Ecto neural progenitor cell (in vitro differentiated cells): ENCODE data around the gene TRANK1.
"Not testable (repeated sequence)": the region's sequence is repeated elsewhere in the genome, so short reads cannot be mapped to it uniquely, and the experiment has no call there.

ENCODE experiments used
- DNase-seq: peaks from one replicate; pipeline ENCODE4 v3.0.0-alpha.2; 2018; ENCODE audit warnings: low spot score

Gene TRANK1

DNA sequence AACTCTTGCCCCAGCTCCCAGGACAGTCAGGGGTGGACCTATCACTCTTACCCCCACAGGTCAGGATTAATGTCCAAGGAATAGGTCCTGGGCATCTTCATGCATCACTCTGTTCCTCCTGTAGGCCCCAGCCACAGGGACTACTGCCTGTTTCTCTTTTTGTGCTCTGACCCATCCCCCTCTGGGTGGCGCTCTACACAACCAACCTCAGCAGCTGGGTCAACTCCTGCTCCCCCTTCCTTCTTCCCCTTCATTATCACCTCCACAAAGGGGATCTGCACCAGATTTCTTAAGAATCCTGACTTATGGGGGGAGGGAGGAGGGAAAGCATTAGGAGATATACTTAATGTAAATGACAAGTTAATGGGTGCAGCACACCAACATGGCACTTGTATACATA lies 12.2 kb upstream of the TRANK1 start:
- peak; percentile 44 for DNase-seq

DNA sequence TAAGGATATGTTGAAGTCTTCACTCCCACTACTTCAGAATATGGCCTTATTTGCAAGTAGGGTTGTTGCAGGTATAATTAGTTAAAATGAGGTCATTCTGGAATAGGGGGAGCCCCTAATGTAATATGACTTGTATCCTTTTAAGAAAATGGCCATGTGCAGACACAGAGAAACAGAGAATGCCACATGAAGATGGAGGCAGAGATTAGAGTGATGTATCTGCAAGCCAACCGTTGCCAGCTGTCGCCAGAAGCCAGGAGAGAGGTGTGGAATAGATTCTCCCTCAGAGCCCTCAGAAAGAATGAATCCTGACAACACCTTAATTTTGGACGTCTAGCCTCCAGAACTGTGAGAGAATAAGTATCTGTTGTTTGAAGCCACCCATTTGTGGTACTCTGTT lies 11.3 kb upstream of the TRANK1 start:
- DNase-seq = peak; percentile 19

DNA sequence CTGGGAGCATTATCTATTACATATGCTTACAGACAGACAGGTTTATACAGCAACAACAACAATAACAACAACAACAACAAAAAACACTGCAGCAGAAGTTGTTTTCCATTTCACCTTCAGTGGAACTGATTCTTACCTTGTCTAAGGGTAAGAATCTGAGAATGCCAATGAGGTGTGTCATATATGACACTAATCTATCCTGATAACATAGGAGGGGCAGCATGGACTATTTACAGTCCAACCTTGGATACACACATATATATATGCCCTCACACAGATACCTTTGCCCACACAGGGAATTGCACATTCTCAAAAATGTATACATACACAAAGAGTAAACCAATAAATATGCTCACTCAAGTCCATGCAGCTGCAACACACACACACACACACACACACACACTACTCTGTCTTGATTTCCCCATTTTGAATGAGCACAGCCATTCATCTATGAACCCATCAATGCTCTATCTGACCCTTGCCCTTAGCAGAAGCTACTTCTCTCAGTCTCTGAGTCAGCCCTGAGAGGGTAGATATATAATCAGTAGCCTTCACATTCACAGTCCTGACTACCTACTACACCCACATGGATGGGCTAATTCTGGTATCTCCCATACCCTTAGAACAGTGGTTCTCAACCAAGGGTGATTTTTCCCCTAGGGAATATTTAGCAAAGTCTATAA lies 9.7 kb upstream of the TRANK1 start:
- no peak for DNase-seq

DNA sequence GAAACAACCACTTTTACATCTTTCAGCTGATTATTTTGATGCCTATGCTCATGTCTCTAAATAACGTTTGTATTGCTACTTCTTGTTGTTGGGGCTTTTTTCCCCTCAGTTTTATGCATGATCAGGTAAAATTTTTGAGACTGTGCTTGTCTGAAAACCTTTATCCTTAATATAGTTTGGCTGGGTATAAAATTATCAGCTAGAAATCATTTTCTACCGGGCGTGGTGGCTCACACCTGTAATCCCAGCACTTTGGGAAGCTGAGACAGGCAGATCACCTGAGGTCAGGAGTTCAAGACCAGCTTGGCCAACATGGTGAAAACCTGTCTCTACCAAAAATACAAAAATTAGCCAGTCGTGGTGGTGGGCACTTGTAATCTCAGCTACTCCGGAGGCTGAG lies 3.0 kb upstream of the TRANK1 start:
- DNase-seq = not testable (repeated sequence)

DNA sequence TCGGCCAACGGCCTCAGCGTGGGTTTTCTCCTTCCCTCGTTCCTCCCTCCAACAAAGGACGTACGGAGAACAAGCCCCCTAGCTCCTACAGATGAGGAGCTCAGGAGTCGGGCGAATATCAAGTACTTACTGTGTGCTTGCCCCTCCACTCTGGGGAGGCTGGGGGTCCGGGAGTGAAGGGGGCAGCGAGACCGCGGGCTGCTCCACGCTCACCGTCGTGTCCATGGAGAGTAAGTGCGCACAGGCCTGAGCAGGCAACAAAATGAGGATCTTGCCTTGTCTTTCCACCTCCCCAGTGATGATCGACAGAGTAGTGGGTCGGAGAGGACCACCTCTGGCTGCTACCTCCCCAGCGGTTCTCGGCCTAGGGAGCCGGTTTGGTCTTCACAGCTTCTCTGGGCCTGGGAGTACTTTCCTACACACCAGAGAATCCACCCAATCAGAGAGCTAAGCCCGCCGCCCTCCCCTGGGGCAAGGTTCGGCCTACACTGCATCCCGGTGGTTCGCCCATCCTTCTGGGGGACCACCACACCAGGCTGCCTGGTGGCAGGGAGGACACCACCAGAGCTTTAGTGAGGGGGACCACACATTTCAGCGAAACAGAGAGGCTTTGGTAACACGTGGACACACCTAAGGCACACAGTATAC lies 603 bp upstream of the TRANK1 start:
- DNase-seq = no peak

DNA sequence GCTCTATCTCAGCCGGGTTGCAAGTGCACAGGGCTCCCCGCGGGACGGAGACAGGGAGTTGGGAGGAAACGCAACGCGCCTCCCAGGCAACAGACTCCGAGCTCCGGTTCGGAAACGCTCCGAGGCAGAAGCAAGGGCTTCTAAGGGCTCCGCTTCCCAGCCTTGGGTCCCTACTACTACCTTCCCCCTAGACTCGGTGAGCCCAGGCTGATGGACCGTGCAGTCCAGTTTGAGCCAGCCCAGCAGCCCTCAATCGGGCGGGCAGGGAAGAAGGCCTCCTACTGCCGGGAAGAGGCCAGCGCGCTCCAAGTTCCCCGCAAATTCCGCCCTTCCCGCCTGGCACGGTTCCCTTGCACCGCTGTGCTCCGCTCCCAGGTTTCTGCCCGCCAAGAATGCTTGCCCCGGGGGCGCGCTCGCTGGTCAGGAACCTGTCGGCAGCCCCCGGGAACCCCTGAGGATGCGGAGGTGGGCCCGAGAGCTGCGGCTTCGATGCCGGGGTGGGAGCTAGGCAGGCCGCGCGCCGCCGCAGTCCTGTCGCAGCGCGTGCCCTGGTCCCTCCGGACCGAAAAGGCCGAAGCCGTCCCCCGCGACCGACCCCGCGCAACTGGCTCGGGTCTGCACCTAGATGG lies 728 bp downstream of the TRANK1 start:
- peak; percentile 77 for DNase-seq

DNA sequence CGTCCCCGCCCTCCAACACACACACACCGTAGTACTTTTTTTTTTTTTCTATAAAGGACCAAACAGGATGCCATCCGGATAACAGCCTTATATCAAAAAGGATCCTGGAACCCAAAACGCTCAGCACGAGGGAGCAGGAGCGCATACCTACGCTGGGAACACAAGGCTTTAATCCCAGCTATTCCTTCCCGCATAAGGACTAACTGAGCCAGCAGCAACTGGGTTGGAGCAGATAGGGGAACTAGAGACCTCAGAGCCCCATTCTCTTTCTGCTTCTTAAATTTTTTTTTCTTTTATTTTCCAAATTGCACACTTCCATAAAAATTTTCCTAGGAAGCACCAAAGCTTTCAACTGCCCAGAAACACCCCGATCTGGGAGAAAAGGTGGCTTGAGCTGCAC lies 1.3 kb downstream of the TRANK1 start:
- peak; percentile 38 for DNase-seq

DNA sequence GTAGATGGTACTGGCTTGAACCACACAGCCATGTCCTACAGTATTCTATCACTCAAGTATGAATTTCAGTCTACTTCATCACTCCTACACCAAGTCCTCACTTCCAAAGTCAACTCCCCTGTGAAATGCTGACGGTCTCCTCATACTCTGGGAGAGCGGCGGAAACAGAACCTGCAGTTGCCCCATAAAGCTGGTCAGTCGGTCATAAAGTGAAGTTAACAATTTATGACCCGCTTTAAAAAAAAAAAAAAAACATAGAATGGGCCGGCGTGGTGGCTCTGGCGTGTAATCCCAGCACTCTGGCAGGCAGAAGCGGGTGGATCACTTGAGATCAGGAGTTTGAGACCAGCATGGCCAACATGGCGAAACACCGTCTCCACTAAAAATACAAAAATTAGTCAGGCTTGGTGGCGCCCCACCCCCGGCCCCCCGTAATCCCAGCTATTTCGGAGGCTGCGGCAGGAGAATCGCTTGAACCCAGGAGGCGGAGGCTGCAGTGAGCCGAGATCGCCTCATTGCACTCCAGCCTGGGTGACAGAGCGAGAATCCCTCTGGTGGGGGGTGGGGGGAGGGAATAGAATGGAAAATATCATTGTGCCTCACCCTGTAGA lies 2.1 kb downstream of the TRANK1 start:
- DNase-seq = peak; percentile 19

DNA sequence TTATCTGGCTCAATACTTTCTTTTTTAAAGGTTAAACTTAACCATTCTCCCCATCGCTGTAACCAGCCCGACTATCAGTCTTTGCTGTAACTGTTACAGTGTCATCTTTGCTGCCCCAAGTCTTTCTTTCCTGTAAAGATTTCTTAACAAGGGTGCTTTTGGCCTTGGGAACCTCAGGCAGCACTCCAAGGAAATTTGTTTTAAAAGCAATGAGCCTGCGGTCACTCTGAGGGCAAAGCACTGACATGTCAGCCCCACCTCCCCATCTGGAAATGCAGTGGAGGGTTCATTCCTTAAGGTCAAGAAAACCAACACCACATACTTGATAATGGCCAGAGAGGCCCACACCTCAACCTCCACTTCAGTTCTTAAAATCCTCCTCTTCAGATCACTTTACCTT lies 3.2 kb downstream of the TRANK1 start:
- peak; percentile 5 for DNase-seq

DNA sequence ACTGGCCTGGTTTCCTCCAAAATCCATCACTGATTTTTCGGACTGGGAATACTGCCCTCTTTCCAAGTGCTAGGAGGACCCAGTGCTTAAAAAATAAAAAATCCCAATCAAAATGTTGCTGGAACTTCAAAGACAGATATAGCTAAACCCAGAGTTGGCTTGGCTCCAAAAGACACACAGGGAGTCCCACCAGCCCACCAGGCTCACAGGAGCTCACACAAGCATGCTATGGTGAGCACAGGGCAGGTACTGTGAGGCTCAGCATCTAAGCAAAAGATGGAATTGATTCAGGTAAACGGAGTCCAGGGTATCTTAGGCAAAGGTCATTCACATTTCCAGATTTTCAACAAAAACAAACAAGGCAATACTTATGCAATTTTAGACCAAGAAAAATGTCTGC lies 3.7 kb downstream of the TRANK1 start:
- no peak for DNase-seq

DNA sequence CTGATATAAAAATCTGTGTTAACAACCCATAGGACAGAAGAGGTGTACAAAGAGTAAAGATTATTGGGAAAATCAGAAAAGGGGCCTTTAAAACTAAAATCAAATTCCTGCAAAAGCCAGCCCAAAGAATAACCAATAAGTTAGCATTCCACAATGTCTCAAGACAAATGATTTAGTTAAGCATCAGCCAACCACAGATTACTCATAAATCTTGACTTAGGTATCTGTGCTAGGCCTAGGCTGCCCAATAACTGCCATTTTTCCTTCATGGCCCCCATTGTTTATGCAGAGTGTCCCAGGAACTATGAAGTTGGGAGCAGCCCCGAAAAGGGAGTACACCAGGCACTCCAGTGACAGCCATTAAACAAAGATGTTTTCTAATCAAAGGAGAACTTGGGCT lies 7.4 kb downstream of the TRANK1 start:
- DNase-seq = no peak

DNA sequence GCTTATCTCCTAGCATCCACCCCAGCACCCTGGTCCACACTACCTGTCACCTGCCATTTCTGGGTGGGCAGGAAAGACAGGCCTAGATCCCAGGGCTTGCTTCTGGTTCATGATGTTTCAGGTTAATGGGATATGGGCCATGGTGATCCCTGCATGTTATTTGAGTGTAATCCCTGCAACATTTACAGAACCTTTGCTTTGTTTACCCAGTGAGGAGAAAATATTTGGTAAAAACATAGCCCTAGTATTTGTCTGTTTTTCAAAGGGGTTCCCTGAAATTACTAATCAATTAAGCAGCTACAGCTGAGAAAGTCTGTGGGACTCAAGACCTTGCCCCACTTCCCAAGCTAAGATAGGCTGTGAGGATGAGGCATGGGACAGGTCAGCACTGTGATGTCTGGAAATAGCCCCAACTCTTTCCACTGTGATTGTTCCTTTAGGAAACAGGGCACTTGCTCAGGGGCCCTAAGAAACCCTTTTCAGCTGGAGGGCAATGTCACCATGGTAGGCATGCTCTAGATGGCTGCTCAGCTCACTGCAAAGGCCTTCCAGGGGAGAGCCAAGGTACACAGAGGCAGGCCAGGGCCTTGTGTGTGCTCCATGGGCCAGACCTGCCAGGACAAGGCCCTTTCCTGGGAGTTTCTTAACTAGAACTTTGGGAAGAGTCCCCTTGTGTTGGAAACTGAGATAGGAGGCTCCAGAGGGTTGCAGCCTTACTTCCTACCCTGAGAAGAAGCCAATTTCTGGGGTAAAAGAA lies 11.1 kb downstream of the TRANK1 start:
- DNase-seq = no peak

DNA sequence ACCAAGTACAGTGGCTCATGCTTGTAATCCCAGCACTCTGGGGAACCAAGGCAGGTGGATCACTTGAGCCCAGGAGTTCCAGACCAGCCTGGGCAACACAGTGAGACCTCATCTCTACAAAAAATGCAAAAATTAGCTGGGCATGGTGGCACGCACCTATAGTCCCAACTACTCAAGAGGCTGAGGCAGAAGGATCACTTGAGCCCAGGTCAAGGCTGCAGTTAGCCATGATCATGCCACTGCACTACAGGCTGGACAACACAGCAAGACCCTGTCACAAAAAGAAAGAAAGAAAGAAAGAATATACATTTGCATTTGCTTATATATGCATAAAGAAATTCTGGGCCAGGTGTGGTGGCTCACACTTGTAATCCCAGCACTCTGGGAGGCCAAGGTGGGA lies 13.4 kb downstream of the TRANK1 start:
- not testable (repeated sequence) for DNase-seq

DNA sequence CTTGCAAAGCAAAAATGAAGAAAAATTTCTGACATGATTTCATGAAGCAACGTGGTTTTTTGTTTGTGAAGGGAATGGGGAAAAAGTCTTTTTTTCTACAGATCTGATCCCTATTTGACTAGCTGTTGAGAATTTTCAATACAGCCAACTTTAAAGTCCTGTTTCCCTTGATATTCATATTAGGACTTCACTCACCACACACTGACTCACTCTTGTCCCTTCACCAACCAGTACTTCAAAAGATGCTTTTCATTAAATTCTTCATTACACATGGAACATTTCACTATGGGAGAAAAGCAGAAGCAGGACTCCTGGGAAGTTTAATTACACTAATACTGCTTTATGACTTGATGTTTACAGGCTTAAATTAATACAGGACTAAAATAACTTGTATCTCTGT lies 16.6 kb downstream of the TRANK1 start:
- DNase-seq = no peak

DNA sequence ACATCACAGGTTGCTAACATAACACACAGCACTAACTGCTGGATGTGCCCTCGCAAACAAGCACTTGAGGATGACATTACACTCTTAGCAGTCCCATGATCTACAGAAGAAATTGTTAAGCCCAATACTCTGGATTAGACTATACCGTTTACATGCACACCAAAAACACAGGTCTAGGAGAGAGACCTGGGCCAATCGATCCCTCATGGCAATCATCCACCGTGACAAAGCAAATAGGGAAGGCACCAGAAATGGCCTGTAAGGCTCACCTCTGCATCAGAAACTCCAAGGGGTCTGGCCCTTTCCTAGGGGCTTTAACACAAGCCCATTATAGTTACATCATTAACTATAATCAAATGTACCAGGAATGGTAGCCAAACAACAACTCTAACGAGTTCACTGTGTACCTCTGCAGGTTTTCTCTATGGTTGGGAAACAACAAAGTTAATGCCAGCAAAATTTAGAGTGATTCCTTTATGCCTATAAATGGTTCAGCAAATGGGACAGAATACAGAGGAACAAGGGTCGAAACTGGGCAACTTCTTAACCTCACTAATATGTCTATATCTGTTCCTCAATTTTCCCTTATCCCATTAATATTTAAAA lies 18.5 kb downstream of the TRANK1 start:
- DNase-seq = no peak

DNA sequence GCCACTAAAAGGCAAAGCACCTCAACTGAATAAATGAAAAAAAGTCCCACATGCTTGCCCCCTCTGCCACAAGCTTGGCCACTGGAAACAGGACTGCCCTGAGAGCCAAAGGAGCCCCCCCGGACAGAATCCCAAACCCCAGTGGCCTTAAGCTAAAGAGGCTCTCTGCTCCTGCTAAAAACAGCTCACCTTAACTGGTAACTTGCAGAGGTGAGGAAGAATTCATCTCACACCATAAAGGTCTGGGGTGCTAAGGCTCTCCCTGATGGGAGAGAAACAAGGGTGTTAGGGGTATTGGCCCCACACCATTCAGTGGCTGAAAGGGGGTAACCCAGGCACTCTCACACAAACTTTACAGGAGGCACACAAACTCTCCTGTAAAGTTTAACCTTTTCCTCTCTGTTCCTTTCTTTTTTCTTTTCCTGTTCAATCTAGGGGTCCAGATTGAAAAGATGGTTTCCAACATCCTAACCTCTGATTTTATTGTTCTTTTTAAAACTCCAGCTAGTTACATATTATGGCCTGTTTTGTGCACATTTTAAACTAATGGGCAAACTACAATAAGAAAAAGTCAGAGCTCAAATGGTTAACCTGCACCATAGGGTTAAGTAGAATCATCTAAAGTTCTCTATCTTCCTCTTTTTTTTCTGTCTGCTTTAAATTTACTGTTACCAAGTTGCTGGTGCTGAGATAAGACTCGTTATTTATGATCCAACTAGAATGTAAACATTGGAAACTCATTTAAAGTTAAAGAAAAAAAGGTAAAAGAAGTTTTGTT lies 19.9 kb downstream of the TRANK1 start:
- no peak for DNase-seq

DNA sequence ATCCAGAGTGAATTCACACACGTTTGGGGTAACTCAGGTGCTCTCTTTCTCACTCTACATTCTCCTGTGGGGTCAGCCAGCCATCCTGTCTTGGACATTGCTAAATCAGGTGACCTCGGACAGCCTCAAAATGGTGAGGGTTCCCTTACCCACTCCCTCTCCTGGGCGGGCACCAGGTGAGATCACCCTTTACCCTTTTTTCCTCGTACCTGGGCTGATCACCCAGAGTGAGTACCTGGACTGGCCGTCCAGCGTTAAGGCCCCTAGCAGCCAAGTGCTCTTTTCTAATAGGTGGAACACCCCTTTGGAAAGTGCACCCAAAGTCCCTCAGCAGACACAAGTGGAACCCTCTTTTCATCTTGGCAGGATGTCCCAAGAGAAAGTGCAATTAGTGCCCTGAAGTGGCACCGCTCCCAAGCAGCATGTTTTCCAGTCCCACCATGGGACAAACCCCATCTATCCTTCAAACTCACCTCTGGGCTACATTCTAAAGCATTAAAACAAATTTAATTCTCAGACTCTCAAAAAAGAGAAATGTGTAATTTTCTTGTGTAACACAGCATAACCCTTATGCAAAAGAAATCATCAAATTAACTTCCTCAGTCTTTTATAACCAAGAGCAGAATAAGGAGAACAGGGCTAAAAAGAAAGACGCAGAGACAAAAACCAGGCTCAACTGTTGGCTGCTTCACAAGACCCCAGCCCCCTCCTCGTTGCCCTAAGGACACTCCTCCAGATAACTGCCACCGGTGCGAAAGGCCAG lies 20.7 kb downstream of the TRANK1 start:
- DNase-seq = no peak

DNA sequence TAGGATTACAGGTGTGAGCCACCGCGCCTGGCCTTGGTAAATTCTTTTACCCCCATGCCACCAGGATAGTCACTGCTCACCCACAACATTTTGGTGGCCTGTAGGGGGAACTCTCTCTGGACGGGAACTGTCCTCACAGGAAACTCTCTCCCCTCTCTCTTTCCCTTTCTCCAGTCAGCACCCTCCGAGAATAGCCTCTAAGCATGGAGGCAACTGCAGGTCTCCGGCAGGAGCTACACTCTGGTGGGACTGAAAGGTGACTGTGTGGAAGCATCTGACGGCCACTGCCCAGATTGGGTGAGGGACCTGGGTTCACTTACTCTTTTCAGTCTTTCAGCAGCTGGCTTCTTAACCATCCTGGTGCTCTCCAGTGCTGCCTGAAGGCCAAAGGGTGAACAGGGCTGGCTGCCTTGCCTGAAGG lies 21.3 kb downstream of the TRANK1 start:
- no peak for DNase-seq

DNA sequence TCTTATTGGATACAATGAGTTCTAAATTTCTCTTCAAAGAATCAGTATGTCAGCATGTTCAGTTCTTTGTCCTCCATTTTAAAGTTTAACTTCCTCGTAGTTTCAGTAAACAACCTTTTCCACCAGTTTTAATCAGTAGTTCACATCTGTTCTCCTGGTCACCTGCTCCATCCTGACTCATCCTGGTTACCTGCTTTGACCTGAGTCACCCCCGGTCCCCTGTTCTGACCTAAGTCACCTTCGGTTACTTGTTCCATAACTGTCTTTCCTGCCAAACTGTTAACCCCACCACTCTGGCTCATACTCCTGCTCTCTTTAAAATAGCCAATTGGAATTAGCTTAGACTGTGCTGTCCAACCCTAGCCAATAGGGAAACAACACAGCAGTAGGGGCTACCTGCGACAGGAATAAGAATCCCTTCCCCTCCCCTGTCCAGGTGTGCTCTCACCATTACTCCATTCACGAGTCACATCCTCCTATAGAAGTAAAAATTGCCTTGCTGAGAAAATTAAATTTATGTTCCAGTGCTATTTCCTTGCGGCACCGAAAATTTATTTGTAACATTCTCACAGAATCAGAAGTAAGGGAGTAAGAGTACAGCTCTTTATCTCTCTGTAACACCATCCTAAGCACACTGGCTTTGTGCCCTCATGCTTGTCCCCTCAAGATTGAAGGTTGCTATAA lies 23.8 kb downstream of the TRANK1 start:
- no peak for DNase-seq
